ENCODE results near the gene MKRN2.

Gene MKRN2

GRCh38 chr3:12553921-12554391, 2.9 kb upstream of the MKRN2 start:
- no peak for DNase-seq (ENCODE audit: low spot score)

GRCh38 chr3:12556314-12556689, 585 bp upstream of the MKRN2 start:
- no peak for DNase-seq (ENCODE audit: low spot score)

GRCh38 chr3:12557473-12558100, 700 bp downstream of the MKRN2 start:
- no peak for DNase-seq (ENCODE audit: low spot score)

- DNase-seq (ENCODE audit: low spot score), result no peak
Measured at GRCh38 chr3:12558706-12559105, 1.8 kb downstream of the MKRN2 start.

- DNase-seq (ENCODE audit: low spot score), result no peak
Measured at GRCh38 chr3:12559520-12559919, 2.6 kb downstream of the MKRN2 start.

- no peak for DNase-seq (ENCODE audit: low spot score)
Measured at GRCh38 chr3:12560505-12561190, 3.8 kb downstream of the MKRN2 start.

- no peak for DNase-seq (ENCODE audit: low spot score)
Measured at GRCh38 chr3:12561397-12561796, 4.5 kb downstream of the MKRN2 start.

- DNase-seq (ENCODE audit: low spot score), result no peak
Measured at GRCh38 chr3:12562451-12562850, 5.6 kb downstream of the MKRN2 start.

GRCh38 chr3:12566976-12567375, 10.1 kb downstream of the MKRN2 start:
- no peak for DNase-seq (ENCODE audit: low spot score)

- DNase-seq (ENCODE audit: low spot score), result no peak
Measured at GRCh38 chr3:12568747-12569146, 11.9 kb downstream of the MKRN2 start.

GRCh38 chr3:12569836-12570235, 12.9 kb downstream of the MKRN2 start:
- no peak for DNase-seq (ENCODE audit: low spot score)

GRCh38 chr3:12571986-12572385, 15.1 kb downstream of the MKRN2 start:
- DNase-seq (ENCODE audit: low spot score), result no peak

GRCh38 chr3:12574131-12574530, 17.2 kb downstream of the MKRN2 start:
- DNase-seq (ENCODE audit: low spot score), result no peak

GRCh38 chr3:12574661-12575060, 17.8 kb downstream of the MKRN2 start:
- no peak for DNase-seq (ENCODE audit: low spot score)

GRCh38 chr3:12577379-12577778, 20.5 kb downstream of the MKRN2 start:
- DNase-seq (ENCODE audit: low spot score), result no peak

- no peak for DNase-seq (ENCODE audit: low spot score)
Measured at GRCh38 chr3:12578742-12579141, 21.9 kb downstream of the MKRN2 start.

GRCh38 chr3:12579456-12579855, 22.6 kb downstream of the MKRN2 start:
- DNase-seq (ENCODE audit: low spot score), result no peak

GRCh38 chr3:12579905-12580304, 23.0 kb downstream of the MKRN2 start:
- no peak for DNase-seq (ENCODE audit: low spot score)

GRCh38 chr3:12582730-12583129, 25.8 kb downstream of the MKRN2 start:
- no peak for DNase-seq (ENCODE audit: low spot score)

- no peak for DNase-seq (ENCODE audit: low spot score)
Measured at GRCh38 chr3:12583280-12583679, 26.4 kb downstream of the MKRN2 start.

GRCh38 chr3:12584083-12584482, 27.2 kb downstream of the MKRN2 start:
- DNase-seq (ENCODE audit: low spot score), result no peak

GRCh38 chr3:12585181-12585580, 28.3 kb downstream of the MKRN2 start:
- no peak for DNase-seq (ENCODE audit: low spot score)

- no peak for DNase-seq (ENCODE audit: low spot score)
Measured at GRCh38 chr3:12585970-12586369, 29.1 kb downstream of the MKRN2 start.

- no peak for DNase-seq (ENCODE audit: low spot score)
Measured at GRCh38 chr3:12586403-12586802, 29.5 kb downstream of the MKRN2 start.

Data from iPS-NIHi11 (cell line).